Naive B cell (primary cell): ENCODE measurements around the gene HMHB1. TPM values are rescaled to one million over a fixed set of nuclear protein-coding genes. Genes with fewer than 3 reads are reported as not detected.
A peak's percentile ranks its signal among the peaks of the same experiment; 100 is the strongest.

Experiments used
- ATAC-seq, 2 donors: fragments of 150-1000 bp; cut with Tn5 transposase; 2 replicates each; pipeline ENCODE4 v1.10.0; 2021; ENCODE audit warnings: low read depth in 2 of 2, mild to moderate bottlenecking in 2 of 2, moderate library complexity in 2 of 2
- DNase-seq: peaks from one replicate; pipeline ENCODE4 v3.0.0; 2022
- H3K27ac Mint-ChIP-seq, 6 donors: one replicate each; pipeline ENCODE4 v1.8.0; 2020 to 2022; ENCODE audit warnings: mild to moderate bottlenecking in 6 of 6, mixed read lengths in 6 of 6, moderate library complexity in 5 of 6, inconsistent platforms in 2 of 6
- H3K27me3 Mint-ChIP-seq, 3 donors: one replicate each; pipeline ENCODE4 v1.8.0; 2021 to 2022; ENCODE audit warnings: mixed read lengths in 3 of 3, mild to moderate bottlenecking in 1 of 3
- H3K36me3 Mint-ChIP-seq, 2 donors: one replicate each; pipeline ENCODE4 v1.8.0; 2020 to 2022; ENCODE audit warnings: mixed read lengths in 2 of 2, inconsistent platforms in 1 of 2, mild to moderate bottlenecking in 1 of 2
- H3K4me1 Mint-ChIP-seq, 3 donors: one replicate each; pipeline ENCODE4 v1.8.0; 2020 to 2022; ENCODE audit warnings: mixed read lengths in 3 of 3, inconsistent platforms in 1 of 3, mild to moderate bottlenecking in 1 of 3, moderate library complexity in 1 of 3
- H3K4me3 Mint-ChIP-seq, 8 donors: one replicate each; pipeline ENCODE4 v1.8.0; 2020 to 2022; ENCODE audit warnings: mild to moderate bottlenecking in 8 of 8, mixed read lengths in 8 of 8, moderate library complexity in 8 of 8, inconsistent platforms in 2 of 8
- H3K9me3 Mint-ChIP-seq, 7 donors: one replicate each; pipeline ENCODE4 v1.8.0; 2020 to 2022; ENCODE audit warnings: mixed read lengths in 7 of 7, mild to moderate bottlenecking in 5 of 7, inconsistent platforms in 2 of 7, moderate library complexity in 1 of 7
- polyA plus RNA-seq, 6 donors: library from polyadenylated mRNA; unstranded; fragments of 300-500 nt; fragmentation: Illumina TruSeq; gene quantifications; one replicate each; pipeline ENCODE4 v1.2.3, GENCODE V29; 2021; ENCODE audit warnings: low read depth in 6 of 6

The HMHB1 gene
- 10 to 100 TPM in 1 of 6 donors, not detected in 5; 70.0 TPM for polyA plus RNA-seq

- H3K27ac Mint-ChIP-seq, result peak within 1 kb of the TSS in 4 of 6 donors; percentile 30 to 85 (median 43)
- H3K36me3 Mint-ChIP-seq, result no peaks in the 10 kb centered on the region
- peak within 1 kb of the TSS; percentile 67 to 94 (median 84) for H3K4me3 Mint-ChIP-seq
- peaks cover 0 to 5% (median 0%) of the 10 kb centered on the region in 7 donors for H3K9me3 Mint-ChIP-seq
- ATAC-seq (peak in 1 of 2 donors; percentile 45), DNase-seq (no peak)
- H3K4me1 Mint-ChIP-seq, result peaks cover 16 to 21% (median 17%) of the 10 kb centered on the region in 3 donors
- H3K27me3 Mint-ChIP-seq, result peaks cover 0 to 7% (median 0%) of the 10 kb centered on the region in 3 donors
These were observed at the start of gene HMHB1 for GRCh38 chr5:143812085-143812705. HMHB1 (plus strand) TSS chr5:143812161.

- Mint-ChIP-seq H3K4me1 (peaks cover 0 to 4% (median 0%) of the 10 kb centered on the region in 3 donors), H3K4me3 (no peak overlapping the region), H3K9me3 (peaks cover 0 to 4% (median 0%) of the 10 kb centered on the region in 7 donors), H3K27ac (no peak overlapping the region), H3K27me3 (no peaks in the 10 kb centered on the region), H3K36me3 (no peaks in the 10 kb centered on the region)
- ATAC-seq (no peak), DNase-seq (no peak)
These were observed 49.2 kb upstream of the HMHB1 start for GRCh38 chr5:143762636-143763220.

GRCh38 chr5:143767162-143767561, 44.8 kb upstream of the HMHB1 start:
- peaks cover 0 to 5% (median 0%) of the 10 kb centered on the region in 7 donors for H3K9me3 Mint-ChIP-seq
- DNase-seq, result no peak
- H3K27me3 Mint-ChIP-seq, result no peaks in the 10 kb centered on the region
- H3K27ac Mint-ChIP-seq, result no peak overlapping the region
- peaks cover 0 to 8% of the 10 kb centered on the region in 2 donors for H3K36me3 Mint-ChIP-seq
- no peak for ATAC-seq
- no peaks in the 10 kb centered on the region for H3K4me1 Mint-ChIP-seq
- no peak overlapping the region for H3K4me3 Mint-ChIP-seq

- ATAC-seq, result no peak
- no peaks in the 10 kb centered on the region for H3K4me1 Mint-ChIP-seq
- no peaks in the 10 kb centered on the region for H3K27me3 Mint-ChIP-seq
These were observed 42.8 kb upstream of the HMHB1 start for GRCh38 chr5:143769026-143769786.

GRCh38 chr5:143770450-143770849, 41.5 kb upstream of the HMHB1 start:
- no peak overlapping the region for H3K27ac Mint-ChIP-seq

More at GRCh38 chr5:143769026-143769786, 42.8 kb upstream of the HMHB1 start:
- Mint-ChIP-seq H3K9me3 (peaks cover 0 to 5% (median 0%) of the 10 kb centered on the region in 7 donors), H3K36me3 (peaks cover 0 to 8% of the 10 kb centered on the region in 2 donors), H3K4me3 (no peak overlapping the region), H3K27ac (no peak overlapping the region)
- no peak for DNase-seq

GRCh38 chr5:143771189-143771588, 40.8 kb upstream of the HMHB1 start:
- H3K27ac Mint-ChIP-seq, result peak overlapping the region in 1 of 6 donors; percentile 39
- H3K4me3 Mint-ChIP-seq, result no peak overlapping the region
- no peaks in the 10 kb centered on the region for H3K27me3 Mint-ChIP-seq
- no peak for DNase-seq
- no peak for ATAC-seq
- no peaks in the 10 kb centered on the region for H3K4me1 Mint-ChIP-seq
- H3K9me3 Mint-ChIP-seq, result peaks cover 0 to 5% (median 0%) of the 10 kb centered on the region in 7 donors
- H3K36me3 Mint-ChIP-seq, result peaks cover 0 to 8% of the 10 kb centered on the region in 2 donors

More at GRCh38 chr5:143770450-143770849, 41.5 kb upstream of the HMHB1 start:
- peaks cover 0 to 5% (median 0%) of the 10 kb centered on the region in 7 donors for H3K9me3 Mint-ChIP-seq
- no peaks in the 10 kb centered on the region for H3K27me3 Mint-ChIP-seq
- no peak for DNase-seq
- H3K36me3 Mint-ChIP-seq, result peaks cover 0 to 8% of the 10 kb centered on the region in 2 donors
- no peak overlapping the region for H3K4me3 Mint-ChIP-seq
- H3K4me1 Mint-ChIP-seq, result no peaks in the 10 kb centered on the region
- ATAC-seq, result no peak

GRCh38 chr5:143771602-143772001, 40.4 kb upstream of the HMHB1 start:
- Mint-ChIP-seq H3K27me3 (no peaks in the 10 kb centered on the region), H3K36me3 (peaks cover 0 to 8% of the 10 kb centered on the region in 2 donors), H3K4me3 (no peak overlapping the region), H3K4me1 (no peaks in the 10 kb centered on the region), H3K9me3 (peaks cover 0 to 5% (median 0%) of the 10 kb centered on the region in 7 donors), H3K27ac (no peak overlapping the region)
- ATAC-seq (no peak), DNase-seq (no peak)

GRCh38 chr5:143772621-143773020, 39.3 kb upstream of the HMHB1 start:
- no peak overlapping the region for H3K4me3 Mint-ChIP-seq
- H3K27ac Mint-ChIP-seq, result no peak overlapping the region
- H3K27me3 Mint-ChIP-seq, result no peaks in the 10 kb centered on the region
- peaks cover 0 to 5% (median 0%) of the 10 kb centered on the region in 7 donors for H3K9me3 Mint-ChIP-seq
- H3K4me1 Mint-ChIP-seq, result no peaks in the 10 kb centered on the region
- peaks cover 0 to 8% of the 10 kb centered on the region in 2 donors for H3K36me3 Mint-ChIP-seq
- ATAC-seq (no peak), DNase-seq (no peak)

- H3K4me1 Mint-ChIP-seq, result no peaks in the 10 kb centered on the region
- peaks cover 0 to 8% (median 0%) of the 10 kb centered on the region in 7 donors for H3K9me3 Mint-ChIP-seq
- no peak overlapping the region for H3K4me3 Mint-ChIP-seq
- no peak for ATAC-seq
- no peak overlapping the region for H3K27ac Mint-ChIP-seq
- H3K27me3 Mint-ChIP-seq, result no peaks in the 10 kb centered on the region
- peaks cover 0 to 3% of the 10 kb centered on the region in 2 donors for H3K36me3 Mint-ChIP-seq
- DNase-seq, result no peak
These were observed 36.7 kb upstream of the HMHB1 start for GRCh38 chr5:143775258-143775657.

GRCh38 chr5:143776951-143777350, 35.0 kb upstream of the HMHB1 start:
- Mint-ChIP-seq H3K27ac (no peak overlapping the region), H3K36me3 (no peaks in the 10 kb centered on the region), H3K27me3 (no peaks in the 10 kb centered on the region), H3K4me3 (no peak overlapping the region), H3K9me3 (peaks cover 0 to 8% (median 0%) of the 10 kb centered on the region in 7 donors), H3K4me1 (peaks cover 0 to 1% (median 0%) of the 10 kb centered on the region in 3 donors)
- ATAC-seq (no peak), DNase-seq (no peak)

GRCh38 chr5:143779506-143779905, 32.5 kb upstream of the HMHB1 start:
- DNase-seq (no peak), ATAC-seq (no peak)
- Mint-ChIP-seq H3K27ac (no peak overlapping the region), H3K9me3 (peaks cover 0 to 8% (median 2%) of the 10 kb centered on the region in 7 donors), H3K27me3 (no peaks in the 10 kb centered on the region), H3K4me3 (no peak overlapping the region), H3K36me3 (no peaks in the 10 kb centered on the region), H3K4me1 (peaks cover 0 to 1% (median 0%) of the 10 kb centered on the region in 3 donors)

GRCh38 chr5:143781993-143782520, 29.9 kb upstream of the HMHB1 start:
- no peak overlapping the region for H3K27ac Mint-ChIP-seq
- DNase-seq, result no peak
- peaks cover 0 to 9% (median 2%) of the 10 kb centered on the region in 7 donors for H3K9me3 Mint-ChIP-seq
- H3K4me3 Mint-ChIP-seq, result no peak overlapping the region
- no peaks in the 10 kb centered on the region for H3K27me3 Mint-ChIP-seq
- H3K36me3 Mint-ChIP-seq, result no peaks in the 10 kb centered on the region
- peaks cover 3 to 13% (median 9%) of the 10 kb centered on the region in 3 donors for H3K4me1 Mint-ChIP-seq
- no peak for ATAC-seq
